Right lobe of liver (tissue), 6 donors: ENCODE measurements around the gene GRM8. TPM values are rescaled to one million over a fixed set of nuclear protein-coding genes. Genes with fewer than 3 reads are reported as not detected.
A peak's percentile ranks its signal among the peaks of the same experiment; 100 is the strongest.

ENCODE experiments used
- ATAC-seq, 4 donors: fragments of 200-7000 bp; cut with Tn5 transposase; one replicate each; pipeline ENCODE4 v1.9.1; 2020; ENCODE audit warnings: mild to moderate bottlenecking in 4 of 4, moderate library complexity in 4 of 4
- DNase-seq, 3 donors: peaks; one replicate each; pipeline ENCODE4 v3.0.0-alpha.2; 2020
- H3K27ac ChIP-seq, 3 donors: fragments of 200-600 bp; one replicate each; pipeline ENCODE4 v1.8.0; 2022
- H3K27me3 ChIP-seq, 2 donors: fragments of 200-600 bp; one replicate each; pipeline ENCODE4 v1.8.0; 2022
- H3K36me3 ChIP-seq, 4 donors: fragments of 200-600 bp; sonication (generic) in 1 of 4; one replicate each; pipeline versions ENCODE4 v1.5.1 to v1.8.0; 2017 to 2022; ENCODE audit warnings: control low read depth in 1 of 4
- H3K4me1 ChIP-seq, 4 donors: fragments of 200-600 bp; sonication (generic) in 1 of 4; one replicate each; pipeline versions ENCODE4 v1.5.1 to v1.8.0; 2017 to 2022; ENCODE audit warnings: control low read depth in 1 of 4
- H3K4me3 ChIP-seq, 3 donors: fragments of 200-600 bp; one replicate each; pipeline ENCODE4 v1.8.0; 2022
- H3K9me3 ChIP-seq, 4 donors: fragments of 200-600 bp; sonication (generic) in 1 of 4; one replicate each; pipeline versions ENCODE4 v1.5.1 to v1.8.0; 2017 to 2022; ENCODE audit warnings: control low read depth in 1 of 4
- POLR2A ChIP-seq: fragments of 450-650 bp; IDR thresholded peaks from one replicate; pipeline ENCODE4 v1.6.1; 2017; ENCODE audit warnings: antibody characterized with exemption, mild to moderate bottlenecking
- WGBS: methylation state at CpG from one replicate; pipeline ENCODE4 v1.1.6; 2018; ENCODE audit warnings: low coverage, low lambda C conversion rate; ENCODE audit not compliant: insufficient coverage; ENCODE audit errors: missing lambda C conversion rate; 5-methylcytosine and 5-hydroxymethylcytosine counted together
- intact Hi-C, 2 donors: fragments of 100-400 bp; cut with DNase I; formaldehyde crosslinking; loops; one replicate each; pipeline versions ENCODE4 v1.11.2 to v1.14.1; 2022
- total RNA-seq, 6 experiments: library from RNA; depleted of rRNA in 2 of 6; stranded (reverse); fragments of >200 nt in 2 of 6; fragmentation: NEBNext Ultra II Directional in 3 of 6; extraction: Animal tissue kit (Norgen Biotek cat#: 25700) in 3 of 6; gene quantifications; one replicate each; pipeline versions ENCODE4 v1.1.0 to v1.2.4, GENCODE V29; 2016 to 2023
- TF ChIP-seq, protein P1 (sequence below), 4 donors: fragments of 200-600 bp in 3 of 4; fragments of 450-650 bp in 1 of 4; IDR thresholded peaks; one replicate each; pipeline versions ENCODE4 v1.5.1 to v1.8.0; 2016 to 2022; ENCODE audit warnings: antibody characterized with exemption in 4 of 4, mild to moderate bottlenecking in 2 of 4
- donor health status: DM: no; HTN: yes; CAD: no.
- donor health status: DM: no; HTN: no; CAD: no.
- donor health status: DM: no; HTN: no; CAD: no.
- donor health status: DM: no; HTN: yes; CAD: no.
- donor health status: DM: no; HTN: yes; CAD: no.

GRM8 gene
- total RNA-seq, 6 experiments from 2014 or later = 0.12 to 8.4 (median 2.7) TPM

DNA sequence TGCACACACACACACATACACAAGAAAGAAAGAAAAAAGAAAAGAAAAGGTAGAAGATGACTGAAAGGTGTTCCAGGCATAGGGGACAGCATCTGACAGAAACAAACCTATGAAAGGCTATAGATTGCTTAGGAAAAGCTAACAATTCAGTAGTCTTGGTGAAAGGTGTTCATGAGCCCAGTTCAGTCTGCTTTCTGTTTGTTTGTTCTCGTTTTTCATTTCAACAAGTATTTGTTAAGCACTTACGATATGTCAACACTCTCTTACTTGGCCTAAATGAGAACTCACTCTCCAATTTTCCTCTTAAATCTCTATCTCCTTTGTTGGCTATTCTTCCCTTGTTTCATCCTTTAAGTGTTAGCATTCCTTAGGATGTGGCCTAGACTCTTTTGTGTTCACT lies 133.2 kb downstream of the GRM8 start:
- 60% methylated on average over 2 of the region's 2 CpGs for WGBS
- no peak for ATAC-seq

DNA sequence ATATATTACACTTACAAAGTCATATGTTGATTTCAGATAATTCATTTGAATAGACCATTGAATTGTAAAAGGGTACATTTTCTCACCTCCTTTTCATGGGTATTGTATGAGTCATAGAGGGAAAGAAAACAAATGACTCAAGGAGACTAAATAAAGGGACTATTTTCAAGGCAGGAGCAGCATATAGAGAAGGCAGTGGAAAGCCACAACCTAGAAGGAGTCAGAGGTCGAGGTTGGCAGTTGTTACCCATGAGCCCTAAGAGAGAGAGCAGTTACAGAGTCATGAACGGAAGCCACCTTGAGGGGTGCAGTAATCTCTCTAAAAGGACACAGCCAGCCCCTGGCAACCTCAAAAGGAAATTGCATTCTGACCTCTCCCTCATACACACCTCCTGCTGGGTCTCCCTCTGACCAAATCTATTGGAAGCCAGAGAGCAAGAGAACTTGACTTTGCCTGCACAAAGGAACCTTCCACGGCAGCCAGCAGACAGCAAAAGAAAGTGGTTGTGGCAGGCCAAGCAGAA lies 137.9 kb downstream of the GRM8 start:
- no peak overlapping the region for H3K4me3 ChIP-seq
- no peak for TF ChIP-seq POLR2A
- TF ChIP-seq, protein P1, sequence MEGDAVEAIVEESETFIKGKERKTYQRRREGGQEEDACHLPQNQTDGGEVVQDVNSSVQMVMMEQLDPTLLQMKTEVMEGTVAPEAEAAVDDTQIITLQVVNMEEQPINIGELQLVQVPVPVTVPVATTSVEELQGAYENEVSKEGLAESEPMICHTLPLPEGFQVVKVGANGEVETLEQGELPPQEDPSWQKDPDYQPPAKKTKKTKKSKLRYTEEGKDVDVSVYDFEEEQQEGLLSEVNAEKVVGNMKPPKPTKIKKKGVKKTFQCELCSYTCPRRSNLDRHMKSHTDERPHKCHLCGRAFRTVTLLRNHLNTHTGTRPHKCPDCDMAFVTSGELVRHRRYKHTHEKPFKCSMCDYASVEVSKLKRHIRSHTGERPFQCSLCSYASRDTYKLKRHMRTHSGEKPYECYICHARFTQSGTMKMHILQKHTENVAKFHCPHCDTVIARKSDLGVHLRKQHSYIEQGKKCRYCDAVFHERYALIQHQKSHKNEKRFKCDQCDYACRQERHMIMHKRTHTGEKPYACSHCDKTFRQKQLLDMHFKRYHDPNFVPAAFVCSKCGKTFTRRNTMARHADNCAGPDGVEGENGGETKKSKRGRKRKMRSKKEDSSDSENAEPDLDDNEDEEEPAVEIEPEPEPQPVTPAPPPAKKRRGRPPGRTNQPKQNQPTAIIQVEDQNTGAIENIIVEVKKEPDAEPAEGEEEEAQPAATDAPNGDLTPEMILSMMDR (IDR thresholded peaks at IDR 0.05) = no peak
- no peaks in the 10 kb centered on the region for H3K27me3 ChIP-seq
- H3K4me1 ChIP-seq = no peaks in the 10 kb centered on the region
- DNase-seq (no peak), ATAC-seq (no peak)
- intact Hi-C loops = loop anchor here in 1 of 2 donors (10.0 kb wide), 1 partner anchor 140 kb away; the partner anchor contains the start of gene GRM8
- no peaks in the 10 kb centered on the region for H3K9me3 ChIP-seq
- no peaks in the 10 kb centered on the region for H3K36me3 ChIP-seq
- WGBS = 23% methylated on average over 3 of the region's 3 CpGs
- no peak overlapping the region for H3K27ac ChIP-seq

More for the DNA sequence above, 133.2 kb downstream of the GRM8 start:
- no peak overlapping the region for H3K27ac ChIP-seq
- no peaks in the 10 kb centered on the region for H3K9me3 ChIP-seq
- H3K4me3 ChIP-seq = no peak overlapping the region
- no peaks in the 10 kb centered on the region for H3K27me3 ChIP-seq
- H3K4me1 ChIP-seq = no peaks in the 10 kb centered on the region
- no peak for DNase-seq
- intact Hi-C loops = loop anchor here in 1 of 2 donors (10.0 kb wide), 1 partner anchor 135 kb away; the partner anchor contains the start of gene GRM8
- no peaks in the 10 kb centered on the region for H3K36me3 ChIP-seq
- TF ChIP-seq, protein P1 (IDR thresholded peaks at IDR 0.05) = no peak
- no peak for TF ChIP-seq POLR2A

DNA sequence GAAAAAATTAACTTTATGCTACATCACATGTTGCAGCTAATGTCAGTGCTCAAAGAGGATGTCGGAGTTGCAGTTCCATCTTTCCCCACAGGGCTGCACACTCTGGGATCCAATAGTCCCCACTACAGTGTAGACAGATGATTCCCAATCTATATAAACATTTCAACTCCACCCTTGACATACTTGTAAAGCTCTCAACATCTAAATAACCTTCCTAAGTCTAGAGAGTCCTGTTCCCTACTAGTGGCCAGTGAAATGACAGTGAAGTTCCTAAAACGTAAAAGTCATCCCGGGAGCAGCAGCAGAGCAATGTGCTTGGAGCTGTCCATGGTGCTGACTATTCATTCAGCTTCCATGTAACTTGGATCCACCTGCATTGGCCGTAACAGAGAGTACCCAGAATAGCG lies 145.1 kb downstream of the GRM8 start:
- intact Hi-C loops = no loop called here
- WGBS = 8% methylated on average over 3 of the region's 5 CpGs
- TF ChIP-seq, protein P1 (IDR thresholded peaks at IDR 0.05) = peak; percentile 41 to 55 (median 45)
- TF ChIP-seq POLR2A = no peak
- peak in 1 of 3 donors; percentile 50 for DNase-seq
- ATAC-seq = peak; percentile 82 to 96 (median 90)
- no peaks in the 10 kb centered on the region for H3K9me3 ChIP-seq
- no peak overlapping the region for H3K27ac ChIP-seq
- H3K36me3 ChIP-seq = no peaks in the 10 kb centered on the region
- H3K4me3 ChIP-seq = no peak overlapping the region
- H3K27me3 ChIP-seq = no peaks in the 10 kb centered on the region
- no peaks in the 10 kb centered on the region for H3K4me1 ChIP-seq

DNA sequence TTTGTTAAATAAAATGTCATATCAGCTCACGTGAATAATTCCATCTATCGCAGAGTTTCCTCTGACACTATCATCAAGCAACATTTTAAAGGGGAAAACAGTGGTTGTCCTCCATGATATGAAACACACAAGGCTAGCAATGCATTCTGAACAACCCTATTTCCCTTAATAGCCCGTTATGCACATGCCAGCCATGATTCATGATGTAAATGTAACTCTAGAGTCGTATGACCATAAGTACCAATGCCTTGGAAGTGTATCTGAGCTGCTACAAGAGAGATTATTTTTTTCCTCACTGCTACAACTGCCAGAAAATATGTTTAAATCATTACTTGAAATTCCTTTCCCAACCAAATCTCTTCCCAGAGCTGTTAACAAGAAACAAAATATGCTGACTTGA lies 159.4 kb downstream of the GRM8 start:
- intact Hi-C loops = no loop called here
- no peaks in the 10 kb centered on the region for H3K36me3 ChIP-seq
- no peak for TF ChIP-seq POLR2A
- TF ChIP-seq, protein P1 (IDR thresholded peaks at IDR 0.05) = no peak
- H3K9me3 ChIP-seq = no peaks in the 10 kb centered on the region
- no peak overlapping the region for H3K27ac ChIP-seq
- no peaks in the 10 kb centered on the region for H3K4me1 ChIP-seq
- DNase-seq (no peak), ATAC-seq (no peak)
- WGBS = 66% methylated on average over 4 of the region's 4 CpGs
- H3K4me3 ChIP-seq = no peak overlapping the region
- H3K27me3 ChIP-seq = no peaks in the 10 kb centered on the region
